H9 (cell line): ENCODE data around the gene GALNT16. TPM values are rescaled to one million over a fixed set of nuclear protein-coding genes. Genes with fewer than 3 reads are reported as not detected.

Source experiments
- DNase-seq: peaks from one replicate; pipeline ENCODE4 v3.0.0-alpha.2; 2017
- H2AFZ ChIP-seq: one replicate; pipeline ENCODE4 v1.6.1; 2013; ENCODE audit warnings: mild to moderate bottlenecking, low read length, control low read depth, moderate library complexity
- H2AK5ac ChIP-seq: 2 replicates; pipeline ENCODE4 v1.6.1; 2013; ENCODE audit warnings: low read length, control low read depth, mixed read lengths; ENCODE audit not compliant: insufficient read length
- H2BK120ac ChIP-seq: one replicate; pipeline ENCODE4 v1.6.1; 2013; ENCODE audit warnings: low read depth, mild to moderate bottlenecking, low read length, control low read depth, inconsistent platforms; ENCODE audit not compliant: poor library complexity, severe bottlenecking
- H2BK12ac ChIP-seq: 2 replicates; pipeline ENCODE4 v1.6.1; 2013; ENCODE audit warnings: low read length, control low read depth, mixed read lengths, low read depth; ENCODE audit not compliant: insufficient read length
- H2BK15ac ChIP-seq: 2 replicates; pipeline ENCODE4 v1.6.1; 2013; ENCODE audit warnings: low read depth, low read length, control low read depth
- H2BK20ac ChIP-seq: one replicate; pipeline ENCODE4 v1.6.1; 2013; ENCODE audit warnings: low read depth, mild to moderate bottlenecking, low read length, control low read depth, inconsistent platforms; ENCODE audit not compliant: poor library complexity, severe bottlenecking
- H2BK5ac ChIP-seq: 2 replicates; pipeline ENCODE4 v1.6.1; 2013; ENCODE audit warnings: low read length, control low read depth, mixed read lengths; ENCODE audit not compliant: insufficient read length
- H3K14ac ChIP-seq: 2 replicates; pipeline ENCODE4 v1.6.1; 2013; ENCODE audit warnings: low read length, control low read depth; ENCODE audit not compliant: insufficient read depth
- H3K18ac ChIP-seq: 2 replicates; pipeline ENCODE4 v1.6.1; 2013; ENCODE audit warnings: low read depth, mild to moderate bottlenecking, mixed read lengths, low read length, control low read depth; ENCODE audit not compliant: insufficient read length
- H3K23ac ChIP-seq: 2 replicates; pipeline ENCODE4 v1.6.1; 2013; ENCODE audit warnings: low read length, control low read depth, mixed read lengths, low read depth; ENCODE audit not compliant: insufficient read length
- H3K23me2 ChIP-seq: 2 replicates; pipeline ENCODE4 v1.6.1; 2013; ENCODE audit warnings: low read depth, mild to moderate bottlenecking, mixed read lengths, low read length, control low read depth; ENCODE audit not compliant: insufficient read length, poor library complexity, severe bottlenecking
- H3K27ac ChIP-seq: 2 replicates; pipeline ENCODE4 v1.5.1; 2013; ENCODE audit warnings: low read length, control low read depth, mixed read lengths, low read depth; ENCODE audit not compliant: insufficient read length
- H3K27me3 ChIP-seq: 2 replicates; pipeline ENCODE4 v1.6.1; 2013; ENCODE audit warnings: low read length, control low read depth, inconsistent platforms; ENCODE audit not compliant: insufficient read depth
- H3K4ac ChIP-seq: 2 replicates; pipeline ENCODE4 v1.6.1; 2013; ENCODE audit warnings: low read depth, mild to moderate bottlenecking, control low read depth, inconsistent platforms, low read length, moderate library complexity
- H3K4me1 ChIP-seq: 2 replicates; pipeline ENCODE4 v1.6.1; 2013; ENCODE audit warnings: low read length, control low read depth, inconsistent platforms; ENCODE audit not compliant: insufficient read depth
- H3K4me2 ChIP-seq: 2 replicates; pipeline ENCODE4 v1.6.1; 2013; ENCODE audit warnings: low read length, control low read depth, mixed read lengths; ENCODE audit not compliant: insufficient read length, insufficient read depth
- H3K56ac ChIP-seq: 2 replicates; pipeline ENCODE4 v1.6.1; 2013; ENCODE audit warnings: low read depth, mild to moderate bottlenecking, mixed read lengths, low read length, control low read depth; ENCODE audit not compliant: insufficient read length
- H3K79me1 ChIP-seq: 2 replicates; pipeline ENCODE4 v1.6.1; 2013; ENCODE audit warnings: low read depth, mild to moderate bottlenecking, moderate library complexity, low read length, control low read depth, inconsistent platforms; ENCODE audit not compliant: insufficient read depth, poor library complexity, severe bottlenecking
- H3K79me2 ChIP-seq: 2 replicates; pipeline ENCODE4 v1.6.1; 2013; ENCODE audit warnings: low read length, control low read depth, inconsistent platforms; ENCODE audit not compliant: insufficient read depth
- H3K9ac ChIP-seq: 2 replicates; pipeline ENCODE4 v1.6.1; 2013; ENCODE audit warnings: low read length, control low read depth, mixed read lengths; ENCODE audit not compliant: insufficient read length; ENCODE audit errors: extremely low read depth
- H3K9me3 ChIP-seq: one replicate; pipeline ENCODE4 v1.6.1; 2013; ENCODE audit warnings: low read depth, low read length, inconsistent platforms; ENCODE audit not compliant: control insufficient read depth
- H3T11ph ChIP-seq: one replicate; pipeline ENCODE4 v1.6.1; 2013; ENCODE audit warnings: mild to moderate bottlenecking, low read length, control low read depth, inconsistent platforms
- H4K20me1 ChIP-seq: one replicate; pipeline ENCODE4 v1.6.1; 2013; ENCODE audit not compliant: control insufficient read depth, insufficient read length, insufficient read depth
- H4K5ac ChIP-seq: 2 replicates; pipeline ENCODE4 v1.6.1; 2013; ENCODE audit warnings: low read depth, mild to moderate bottlenecking, mixed read lengths, low read length, control low read depth; ENCODE audit not compliant: insufficient read length
- H4K8ac ChIP-seq: replicated peaks from 2 replicates; pipeline ENCODE4 v1.6.1; 2013; ENCODE audit warnings: low read length, control low read depth, mixed read lengths, low read depth; ENCODE audit not compliant: insufficient read length
- H4K91ac ChIP-seq: 2 replicates; pipeline ENCODE4 v1.6.1; 2013; ENCODE audit warnings: low read depth, mild to moderate bottlenecking, moderate library complexity, mixed read lengths, low read length, control low read depth; ENCODE audit not compliant: insufficient read length
- H3K27ac Mint-ChIP-seq, 3 experiments: 2 replicates in 2 of 3; 3 replicates in 1 of 3; pipeline ENCODE4 v1.8.0; 2020 to 2021; ENCODE audit warnings: mixed read lengths in 3 of 3, mild to moderate bottlenecking in 1 of 3, moderate library complexity in 1 of 3
- H3K27me3 Mint-ChIP-seq: 2 replicates; pipeline ENCODE4 v1.8.0; 2021; ENCODE audit warnings: low read depth, mild to moderate bottlenecking, moderate library complexity, mixed read lengths
- H3K36me3 Mint-ChIP-seq, 3 experiments: 2 replicates in 2 of 3; 3 replicates in 1 of 3; pipeline ENCODE4 v1.8.0; 2020 to 2021; ENCODE audit warnings: low read depth in 3 of 3, mixed read lengths in 3 of 3; ENCODE audit not compliant: insufficient read depth in 1 of 3
- H3K4me1 Mint-ChIP-seq, 2 experiments: 2 replicates each; pipeline ENCODE4 v1.8.0; 2020; ENCODE audit warnings: mixed read lengths in 2 of 2
- H3K4me3 Mint-ChIP-seq, 2 experiments: 2 replicates in 1 of 2; 3 replicates in 1 of 2; pipeline ENCODE4 v1.8.0; 2020 to 2021; ENCODE audit warnings: mild to moderate bottlenecking in 2 of 2, mixed read lengths in 2 of 2, moderate library complexity in 1 of 2
- H3K9me3 Mint-ChIP-seq, 2 experiments: 2 replicates in 1 of 2; 3 replicates in 1 of 2; pipeline ENCODE4 v1.8.0; 2020; ENCODE audit warnings: mild to moderate bottlenecking in 2 of 2, mixed read lengths in 2 of 2, moderate library complexity in 1 of 2
- WGBS: extraction: QIAGEN DNeasy Blood & Tissue Kit; methylation state at CpG from one replicate; pipeline ENCODE4 v1.1.7; 2013; ENCODE audit warnings: missing lambda C conversion rate, low lambda C conversion rate, mixed read lengths; ENCODE audit not compliant: insufficient read length; ENCODE audit errors: extremely low coverage; 5-methylcytosine and 5-hydroxymethylcytosine counted together
- total RNA-seq: library from RNA; stranded (reverse); gene quantifications from 2 replicates; pipeline ENCODE4 v1.2.1, GENCODE V29; 2021
- TF ChIP-seq, protein P1 (sequence below): fragments of 200-600 bp; sonication (generic); conservative IDR thresholded peaks from 3 replicates; pipeline ENCODE4 v1.8.0; 2021; ENCODE audit warnings: antibody characterized with exemption, mild to moderate bottlenecking

GALNT16 gene
- total RNA-seq, 1 experiment from 2014 or later, result 2.3 TPM

DNA sequence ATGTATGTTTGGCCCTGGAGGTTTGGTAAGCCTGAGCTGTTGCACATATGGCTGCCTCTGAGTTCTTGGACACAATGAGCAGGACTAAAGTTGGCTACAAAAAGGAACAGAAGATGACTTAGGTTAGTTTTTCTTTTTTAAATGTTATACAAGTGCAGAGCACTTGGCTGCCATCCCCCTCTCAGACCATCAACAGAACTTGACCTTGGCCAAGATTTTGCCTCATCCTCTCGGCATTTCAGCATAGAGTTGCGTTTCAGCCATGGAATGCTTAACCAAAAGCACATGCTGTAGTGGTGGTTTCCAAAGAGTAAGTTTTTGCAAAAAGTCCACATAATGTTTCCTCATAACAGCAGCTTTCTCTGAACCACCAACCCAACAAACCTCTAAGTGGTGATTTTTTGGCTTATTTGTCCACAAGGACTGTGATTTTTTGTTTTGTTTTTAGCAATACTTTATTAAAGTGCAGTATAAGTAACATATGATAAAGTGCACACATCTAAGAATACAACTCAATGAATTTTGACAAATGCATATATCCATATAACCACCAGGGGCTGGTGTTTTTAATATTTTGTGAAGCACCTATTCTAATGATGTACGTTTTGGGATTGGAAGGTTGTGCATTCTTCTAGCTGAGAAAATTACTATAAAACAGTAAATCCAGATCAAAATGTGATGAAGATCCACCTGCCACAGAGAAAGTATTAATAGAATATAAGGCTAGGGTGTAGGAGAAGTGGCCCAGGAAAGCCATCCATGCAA lies 12.1 kb upstream of the GALNT16 start:
- H3K4me1 Mint-ChIP-seq, result no peaks in the 10 kb centered on the region
- WGBS, result no CpG with 5 or more reads among the region's 3 CpGs

More for the DNA sequence above, 12.1 kb upstream of the GALNT16 start:
- Histone ChIP-seq H4K91ac (no peak overlapping the region), H3K4me1 (no peaks in the 10 kb centered on the region), H3K23ac (no peak overlapping the region), H2AK5ac (no peak overlapping the region), H3K23me2 (no peaks in the 10 kb centered on the region), H3T11ph (no peak overlapping the region), H4K8ac (no peak overlapping the region), H3K27me3 (no peaks in the 10 kb centered on the region), H2BK12ac (no peak overlapping the region), H3K18ac (no peak overlapping the region), H2BK5ac (no peak overlapping the region), H3K27ac (no peak overlapping the region), H2BK120ac (no peak overlapping the region), H3K79me2 (no peaks in the 10 kb centered on the region), H2AFZ (no peak overlapping the region), H2BK15ac (no peak overlapping the region), H3K9me3 (no peaks in the 10 kb centered on the region), H3K79me1 (no peaks in the 10 kb centered on the region), H3K4ac (no peak overlapping the region), H4K20me1 (no peaks in the 10 kb centered on the region), H3K14ac (no peak overlapping the region), H3K9ac (no peak overlapping the region), H3K4me2 (no peak overlapping the region), H4K5ac (no peak overlapping the region), H3K56ac (no peak overlapping the region), H2BK20ac (no peak overlapping the region)
- Mint-ChIP-seq H3K4me3 (no peak overlapping the region), H3K36me3 (no peaks in the 10 kb centered on the region), H3K9me3 (no peaks in the 10 kb centered on the region), H3K27ac (no peak overlapping the region), H3K27me3 (no peaks in the 10 kb centered on the region; the same call in none of the 2 replicates)
- TF ChIP-seq, protein P1, sequence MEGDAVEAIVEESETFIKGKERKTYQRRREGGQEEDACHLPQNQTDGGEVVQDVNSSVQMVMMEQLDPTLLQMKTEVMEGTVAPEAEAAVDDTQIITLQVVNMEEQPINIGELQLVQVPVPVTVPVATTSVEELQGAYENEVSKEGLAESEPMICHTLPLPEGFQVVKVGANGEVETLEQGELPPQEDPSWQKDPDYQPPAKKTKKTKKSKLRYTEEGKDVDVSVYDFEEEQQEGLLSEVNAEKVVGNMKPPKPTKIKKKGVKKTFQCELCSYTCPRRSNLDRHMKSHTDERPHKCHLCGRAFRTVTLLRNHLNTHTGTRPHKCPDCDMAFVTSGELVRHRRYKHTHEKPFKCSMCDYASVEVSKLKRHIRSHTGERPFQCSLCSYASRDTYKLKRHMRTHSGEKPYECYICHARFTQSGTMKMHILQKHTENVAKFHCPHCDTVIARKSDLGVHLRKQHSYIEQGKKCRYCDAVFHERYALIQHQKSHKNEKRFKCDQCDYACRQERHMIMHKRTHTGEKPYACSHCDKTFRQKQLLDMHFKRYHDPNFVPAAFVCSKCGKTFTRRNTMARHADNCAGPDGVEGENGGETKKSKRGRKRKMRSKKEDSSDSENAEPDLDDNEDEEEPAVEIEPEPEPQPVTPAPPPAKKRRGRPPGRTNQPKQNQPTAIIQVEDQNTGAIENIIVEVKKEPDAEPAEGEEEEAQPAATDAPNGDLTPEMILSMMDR, result no peak; the same call in 2 of the 3 replicates
- DNase-seq, result no peak
